K562 (cell line): ENCODE data around the gene DACT3. TPM values are rescaled to one million over a fixed set of nuclear protein-coding genes. Genes with fewer than 3 reads are reported as not detected.

ENCODE experiments used
- ATAC-seq: fragments of 200-7000 bp; cut with Tn5 transposase; 3 replicates; pipeline ENCODE4 v1.9.1; 2020; ENCODE audit warnings: moderate library complexity
- BruUV-seq: library from RNA; stranded (reverse); fragments of 400-500 nt; replicated peaks from 2 replicates; lab custom pipeline; 2021; lab: Mats Ljungman, UMichigan
- CTCF ChIA-PET: fragments of 300-600 bp; formaldehyde crosslinking; extraction: SDS; loops from one replicate; lab custom pipeline; 2021; ENCODE audit warnings: low intra/inter-chr PET ratio; lab: Yijun Ruan, JAX
- POLR2A ChIA-PET: fragments of 300-600, 350-650 bp; sonication (Branson Sonifier 250); formaldehyde crosslinking; extraction: SDS; loops from one replicate; lab custom pipeline; 2021; ENCODE audit warnings: antibody characterized with exemption, inconsistent platforms; lab: Yijun Ruan, JAX
- DNase-seq, 4 experiments: peaks; one replicate each; pipeline versions ENCODE4 v3.0.0 to v3.0.0-alpha.2; 2011 to 2018; ENCODE audit warnings: low spot score in 3 of 4, mixed read lengths in 3 of 4; ENCODE audit errors: extremely low read depth in 1 of 4
- FAIRE-seq: peaks from 2 replicates; lab custom pipeline; 2011; peaks lifted over from hg19 to GRCh38; lab: Jason Lieb, UNC
- H2AFZ ChIP-seq: 2 replicates; pipeline ENCODE4 v1.6.0; 2011; ENCODE audit warnings: low read depth, low read length, control low read depth, inconsistent platforms
- H3K27ac ChIP-seq: fragments of 200-600 bp; 3 replicates; pipeline ENCODE4 v1.8.0; 2011; ENCODE audit warnings: low read depth, mild to moderate bottlenecking, control low read depth, inconsistent platforms, low read length, moderate library complexity, mixed read lengths; ENCODE audit errors: extremely low read depth
- H3K27me3 ChIP-seq, 2 experiments: fragments of 300-600 bp in 1 of 2; 2 replicates in 1 of 2; 3 replicates in 1 of 2; pipeline versions ENCODE4 v1.6.0 to v1.8.0; 2011; ENCODE audit warnings: inconsistent platforms in 2 of 2, low read length in 2 of 2, mild to moderate bottlenecking in 1 of 2, mixed read lengths in 1 of 2, moderate library complexity in 1 of 2; ENCODE audit not compliant: control insufficient read depth in 2 of 2, insufficient read depth in 2 of 2
- H3K36me3 ChIP-seq: fragments of 300-600 bp; 3 replicates; pipeline ENCODE4 v1.8.0; 2011; ENCODE audit warnings: mild to moderate bottlenecking, low read length, inconsistent platforms; ENCODE audit not compliant: control insufficient read depth, insufficient read depth
- H3K4me1 ChIP-seq, 2 experiments: fragments of 200-600 bp in 1 of 2; replicated peaks in 1 of 2; 2 replicates in 1 of 2; 3 replicates in 1 of 2; pipeline versions ENCODE4 v1.5.1 to v1.8.0; 2011; ENCODE audit warnings: inconsistent platforms in 2 of 2, low read length in 2 of 2, mild to moderate bottlenecking in 1 of 2, mixed read lengths in 1 of 2, moderate library complexity in 1 of 2; ENCODE audit not compliant: control insufficient read depth in 2 of 2, insufficient read depth in 2 of 2
- H3K4me2 ChIP-seq: 2 replicates; pipeline ENCODE4 v1.6.1; 2011; ENCODE audit warnings: low read length, control low read depth, inconsistent platforms, mixed read lengths; ENCODE audit not compliant: insufficient read depth
- H3K4me3 ChIP-seq: fragments of 200-600 bp; sonication (generic), shearing (Covaris generic); 2 replicates; pipeline ENCODE4 v1.5.1; 2016; ENCODE audit warnings: control low read depth, inconsistent platforms
- H3K79me2 ChIP-seq: fragments of 200-600 bp; 3 replicates; pipeline ENCODE4 v1.8.0; 2011; ENCODE audit warnings: low read length, inconsistent platforms; ENCODE audit not compliant: control insufficient read depth, insufficient read depth
- H3K9ac ChIP-seq, 2 experiments: 2 replicates each; pipeline versions ENCODE4 v1.6.0 to v1.6.1; 2011; ENCODE audit warnings: low read depth in 2 of 2, low read length in 2 of 2, control low read depth in 1 of 2, inconsistent platforms in 1 of 2, mild to moderate bottlenecking in 1 of 2, mixed read lengths in 1 of 2; ENCODE audit not compliant: insufficient read depth in 1 of 2
- H3K9me1 ChIP-seq: one replicate; pipeline ENCODE4 v1.6.0; 2011; ENCODE audit warnings: inconsistent platforms, mild to moderate bottlenecking, low read length, moderate library complexity; ENCODE audit not compliant: control insufficient read depth, insufficient read depth
- H3K9me3 ChIP-seq: replicated peaks from 2 replicates; pipeline ENCODE4 v1.5.1; 2011; ENCODE audit warnings: low read depth, low read length, inconsistent platforms; ENCODE audit not compliant: control insufficient read depth, insufficient read depth
- H4K20me1 ChIP-seq: replicated peaks from 2 replicates; pipeline ENCODE4 v1.6.1; 2011; ENCODE audit warnings: low read length, inconsistent platforms, mixed read lengths; ENCODE audit not compliant: control insufficient read depth, insufficient read depth
- CCAR2 ChIP-seq: fragments of 200-400 bp; formaldehyde crosslinking; IDR thresholded peaks from 2 replicates; pipeline ENCODE4 v1.6.1; 2017; ENCODE audit warnings: mild to moderate bottlenecking, low read depth, low read length
- CHAMP1 ChIP-seq: fragments of 450-650 bp; IDR thresholded peaks from 2 replicates; pipeline ENCODE4 v1.6.1; 2016; ENCODE audit warnings: mild to moderate bottlenecking
- CHD1 ChIP-seq: fragments of 200-600 bp; sonication (generic); IDR thresholded peaks from one replicate; pipeline ENCODE4 v1.6.1; 2012; ENCODE audit warnings: mild to moderate bottlenecking, moderate library complexity, low read length, inconsistent platforms
- CTBP1 ChIP-seq: fragments of 450-650 bp; IDR thresholded peaks from 2 replicates; pipeline ENCODE4 v1.6.1; 2016; ENCODE audit warnings: borderline replicate concordance
- FOXP4 ChIP-seq: sonication (generic); formaldehyde crosslinking; IDR thresholded peaks from 2 replicates; pipeline ENCODE4 v1.8.0; 2022; ENCODE audit warnings: mild to moderate bottlenecking, missing genetic modification reagents, borderline replicate concordance
- HDAC1 ChIP-seq, 2 experiments: fragments of 450-650 bp; IDR thresholded peaks; 2 replicates each; pipeline ENCODE4 v1.6.1; 2016 to 2017; ENCODE audit warnings: inconsistent platforms in 1 of 2, mild to moderate bottlenecking in 1 of 2, moderate library complexity in 1 of 2
- POLR2AphosphoS5 ChIP-seq: IDR thresholded peaks from 2 replicates; pipeline ENCODE4 v1.6.1; 2011; ENCODE audit warnings: mild to moderate bottlenecking, low read depth, low read length, moderate library complexity; ENCODE audit not compliant: control insufficient read depth, insufficient read depth
- RBFOX2 ChIP-seq: fragments of 200-400 bp; formaldehyde crosslinking; IDR thresholded peaks from 2 replicates; pipeline ENCODE4 v1.6.1; 2017; ENCODE audit warnings: low read depth, mild to moderate bottlenecking, low read length, moderate library complexity
- SIN3A ChIP-seq, 2 experiments: fragments of 150-350 bp in 1 of 2; IDR thresholded peaks; 2 replicates each; pipeline ENCODE4 v1.6.1; 2011 to 2016; ENCODE audit warnings: borderline replicate concordance in 2 of 2, low read depth in 2 of 2, low read length in 2 of 2, mild to moderate bottlenecking in 2 of 2, moderate library complexity in 2 of 2; ENCODE audit not compliant: control insufficient read depth in 1 of 2
- ZBTB17 ChIP-seq: fragments of 450-650 bp; formaldehyde crosslinking; IDR thresholded peaks from 2 replicates; pipeline ENCODE4 v1.4.0; 2020; ENCODE audit warnings: mild to moderate bottlenecking
- ZNF699 ChIP-seq: fragments of 250-450 bp; sonication (Bioruptor Pico); IDR thresholded peaks from 2 replicates; pipeline ENCODE4 v1.8.0; 2021; ENCODE audit warnings: mild to moderate bottlenecking, moderate library complexity; ENCODE audit not compliant: insufficient replicate concordance
- WGBS: fragments of 100-300 bp; shearing (Covaris generic); methylation state at CpG from one replicate; pipeline ENCODE4 v1.1.6; 2016; ENCODE audit warnings: low coverage, mixed read lengths; ENCODE audit not compliant: insufficient coverage; ENCODE audit errors: missing lambda C conversion rate; 5-methylcytosine and 5-hydroxymethylcytosine counted together
- in situ Hi-C: fragments of 300-500 bp; cut with MboI; formaldehyde crosslinking; loops from 4 replicates; pipeline ENCODE4 v1.15.0; 2018; ENCODE audit warnings: inconsistent platforms, mixed read lengths
- intact Hi-C: fragments of 100-400 bp; cut with micrococcal nuclease; formaldehyde crosslinking; loops from 2 replicates; pipeline ENCODE4 v1.14.2; 2022
- polyA plus RNA-seq, 8 experiments: library from polyadenylated mRNA; depleted of rRNA in 4 of 8; stranded (reverse) in 5 of 8; unstranded in 3 of 8; fragments of >200 nt; fragmentation: Nextera tagmentation in 2 of 8; fragmentation: Illumina TruSeq in 1 of 8; extraction: Ambion mirVana in 2 of 8; extraction: Trizol in 1 of 8; gene quantifications; 2 replicates each; pipeline versions ENCODE4 v1.2.1 to v1.2.3, GENCODE V29; 2011 to 2014; ENCODE audit warnings: inconsistent platforms in 1 of 8, missing spikeins in 1 of 8
- total RNA-seq, 7 experiments: library from RNA; depleted of rRNA in 6 of 7; stranded (reverse); fragments of >200 nt in 6 of 7; fragmentation: Illumina TruSeq in 2 of 7; extraction: Trizol in 2 of 7; gene quantifications; 2 replicates each; pipeline versions ENCODE4 v1.2.1 to v1.2.3, GENCODE V29; 2011 to 2021; ENCODE audit warnings: low replicate concordance in 1 of 7

Gene DACT3
- total and polyA plus RNA-seq, 9 of the 15 experiments (the other 6 are each of a cell fraction or from before 2014, with no cell fraction given), result 0.67 to 6.5 (median 3.5) TPM

GRCh38 chr19:46602392-46603194 is 58.4 kb downstream of the DACT3 start (continued):
- TF ChIP-seq CHD1, result peak; percentile 77
- TF ChIP-seq RBFOX2, result peak; percentile 65

GRCh38 chr19:46601318-46602224 is 59.4 kb downstream of the DACT3 start, which contains the start of gene CALM3:
Gene CALM3, plus strand, starts transcription at chr19:46601330. Its CDS starts 105 bp downstream, at chr19:46601435.
- Histone ChIP-seq H3K36me3 (peaks cover 38% of the 10 kb centered on the region; the same call in 2 of the 3 replicates), H2AFZ (peak within 1 kb of the TSS; percentile 100), H3K9me3 (peaks cover 11% of the 10 kb centered on the region), H3K27ac (peak within 1 kb of the TSS; percentile 100), H3K9me1 (no peaks in the 10 kb centered on the region), H3K79me2 (peaks cover 49% of the 10 kb centered on the region), H3K4me2 (peak within 1 kb of the TSS; percentile 98), H3K4me1 (peaks cover 15 to 46% of the 10 kb centered on the region in 2 experiments; a peak in 4 of 5 replicates), H4K20me1 (peaks cover 29% of the 10 kb centered on the region), H3K9ac (peak within 1 kb of the TSS; percentile 99 to 100), H3K27me3 (no peaks in the 10 kb centered on the region), H3K4me3 (peak within 1 kb of the TSS; percentile 79)
- 1% methylated on average over 37 of the region's 51 CpGs for WGBS
- DNase-seq, result peak in 3 of 4 experiments; percentile 55 to 66 (median 63)
- FAIRE-seq, result peak; percentile 65
- in situ Hi-C loops (no loop called here), intact Hi-C loops (loop anchor here (1.0 kb wide), 1 partner anchor 60 kb away; the partner anchor contains the start of gene DACT3)
- POLR2A ChIA-PET, result interaction anchor here (0.5 to 3.6 kb wide), 16 partner anchors 10 to 446 kb away, joined by 3 to 30 read pairs (median 4); partner anchors contain the start of gene DACT3
- CTCF ChIA-PET, result interaction anchor here (0.6 kb wide), 1 partner anchor 822 kb away, joined by 4 read pairs; no protein-coding TSS in a partner anchor
- ATAC-seq, result peak; percentile 22
- TSS peak; percentile 72 for BruUV-seq
- TF ChIP-seq ZNF699 (CRISPR knock-in tag) (no peak), CTBP1 (no peak), HDAC1 (IDR thresholded peaks at IDR 0.05) (0 out of 4 replicates have a peak, but pooled peaks of 1 of the 2 experiments have one; percentile 27), CCAR2 (no peak), FOXP4 (CRISPR knock-in tag) (0 out of 2 replicates have a peak, but pooled peaks have one; percentile 4), SIN3A (IDR thresholded peaks at IDR 0.05; ENCODE audit: borderline replicate concordance in 2 of 2, control insufficient read depth in 1 of 2, low read depth in 2 of 2, low read length in 2 of 2) (peak in 1 of 2 experiments; percentile 86; a peak in 1 of 4 replicates), CHAMP1 (no peak), ZBTB17 (CRISPR knock-in tag) (0 out of 2 replicates have a peak, but pooled peaks have one; percentile 7), POLR2AphosphoS5 (peak; percentile 50; the same call in 1 of the 2 replicates)
